ENCODE results near the gene TLE7.

TLE7 gene

GRCh38 chr16:71442051-71442440 is at the start of gene TLE7:
TSS of gene TLE7 (minus strand) at chr16:71442054. CDS start at chr16:71433324, 8,730 bp downstream.
- no peak within 1 kb of the TSS for H3K4me3 ChIP-seq
- peaks cover 40 to 65% (median 60%) of the 10 kb centered on the region in 11 experiments for H3K9me3 ChIP-seq (replicated peaks in 1 of 11)
- H3K36me3 ChIP-seq, result peaks cover 7 to 14% (median 10%) of the 10 kb centered on the region in 11 experiments
- H3K27me3 ChIP-seq, result no peaks in the 10 kb centered on the region
- H3K27ac ChIP-seq, result no peak within 1 kb of the TSS
- no peak within 1 kb of the TSS for H3K4me2 ChIP-seq
- H3K4me1 ChIP-seq, result peaks cover 0 to 10% (median 0%) of the 10 kb centered on the region in 10 experiments; a peak in 4 of 20 replicates
- no peak within 1 kb of the TSS for H3K9ac ChIP-seq
- no peaks in the 10 kb centered on the region for H4K20me1 ChIP-seq
- TF ChIP-seq Cebpa-rat (IDR thresholded peaks at IDR 0.05), result no peak

DNA sequence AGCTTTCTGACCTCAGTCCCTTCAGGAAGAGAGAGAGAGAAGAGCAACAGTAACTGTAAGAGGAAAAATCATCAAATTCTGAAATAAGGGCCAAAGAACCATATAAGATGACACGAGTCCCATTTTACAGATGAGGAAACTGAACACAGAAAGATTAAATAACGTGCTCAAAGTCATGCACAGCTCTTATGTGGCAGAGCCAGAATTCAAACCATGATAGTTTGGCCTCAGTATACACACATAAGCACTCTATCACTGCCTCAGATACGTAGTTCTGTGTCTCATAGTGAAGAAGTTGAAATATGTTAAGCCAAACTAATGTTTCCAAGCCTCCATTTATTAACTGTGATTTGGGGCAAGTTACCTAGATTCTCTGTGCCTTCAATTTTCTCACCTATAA is 49.2 kb upstream of the TLE7 start:
- Histone ChIP-seq H3K9me3 (replicated peaks in 1 of 11) (peaks cover 0 to 4% (median 0%) of the 10 kb centered on the region in 11 experiments; a peak in 1 of 22 replicates), H3K27me3 (no peaks in the 10 kb centered on the region), H3K9ac (no peak overlapping the region), H3K36me3 (no peaks in the 10 kb centered on the region), H3K4me1 (no peaks in the 10 kb centered on the region), H3K4me2 (no peak overlapping the region), H3K4me3 (no peak overlapping the region), H4K20me1 (no peaks in the 10 kb centered on the region), H3K27ac (no peak overlapping the region)
- no peak for TF ChIP-seq Cebpa-rat (IDR thresholded peaks at IDR 0.05)

DNA sequence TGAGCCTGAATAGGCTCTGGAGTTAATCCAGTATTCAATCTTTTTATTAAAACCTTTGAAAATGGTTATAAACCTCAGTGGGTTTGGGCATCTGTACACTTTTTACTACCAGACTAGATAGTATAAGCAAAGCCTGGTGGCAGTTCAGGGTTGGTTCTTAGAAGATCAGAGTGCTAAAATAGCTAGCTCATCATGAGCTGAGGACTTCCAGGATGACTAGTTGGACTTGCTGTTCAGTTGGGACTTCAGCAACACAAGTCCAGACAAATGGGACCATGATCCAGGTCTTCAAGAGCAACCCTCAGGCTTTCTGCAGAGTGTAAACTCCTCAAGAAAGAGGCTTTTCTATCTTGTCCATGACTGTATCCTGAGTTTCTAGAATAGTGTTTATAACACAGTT is 48.5 kb upstream of the TLE7 start:
- H4K20me1 ChIP-seq, result no peaks in the 10 kb centered on the region
- H3K4me3 ChIP-seq, result no peak overlapping the region
- H3K4me1 ChIP-seq, result peaks cover 0 to 3% (median under 1%) of the 10 kb centered on the region in 10 experiments; a peak in 6 of 20 replicates
- H3K27ac ChIP-seq, result no peak overlapping the region
- H3K27me3 ChIP-seq, result no peaks in the 10 kb centered on the region
- no peaks in the 10 kb centered on the region for H3K36me3 ChIP-seq
- peaks cover 0 to 4% (median 0%) of the 10 kb centered on the region in 11 experiments; a peak in 1 of 22 replicates for H3K9me3 ChIP-seq (replicated peaks in 1 of 11)
- no peak overlapping the region for H3K4me2 ChIP-seq
- H3K9ac ChIP-seq, result no peak overlapping the region
- no peak for TF ChIP-seq Cebpa-rat (IDR thresholded peaks at IDR 0.05)

DNA sequence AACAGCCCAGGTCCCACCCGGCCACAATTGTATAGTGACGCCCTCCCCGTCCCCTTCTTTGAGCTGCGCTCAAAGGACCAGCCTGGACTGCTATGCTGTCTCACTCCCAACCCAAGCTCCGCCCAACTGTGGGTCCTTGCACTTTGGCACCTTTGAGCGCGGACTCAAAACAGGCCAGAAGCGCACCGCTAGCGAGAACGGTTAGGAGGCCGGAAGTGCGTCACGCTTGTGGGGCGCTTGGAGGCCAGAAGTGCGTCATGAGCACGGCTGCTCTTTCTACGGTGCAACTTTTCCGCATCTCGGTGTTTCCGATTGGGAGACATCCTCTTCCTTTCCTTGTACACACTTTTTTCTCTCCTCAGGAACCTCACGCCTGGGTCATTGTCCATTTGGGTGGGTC is 47.3 kb upstream of the TLE7 start, which contains the start of gene ZNF19:
Gene ZNF19 (minus strand): TSS at position 203 of the 400 bp plus-strand sequence. CDS start 7,210 bp downstream, outside the sequence.
- Histone ChIP-seq H3K4me2 (no peak within 1 kb of the TSS), H4K20me1 (no peaks in the 10 kb centered on the region), H3K27ac (no peak within 1 kb of the TSS), H3K4me3 (no peak within 1 kb of the TSS), H3K9me3 (replicated peaks in 1 of 11) (peaks cover 0 to 4% (median 0%) of the 10 kb centered on the region in 11 experiments; a peak in 1 of 22 replicates), H3K9ac (no peak within 1 kb of the TSS), H3K36me3 (no peaks in the 10 kb centered on the region), H3K4me1 (peaks cover 4 to 11% (median 7%) of the 10 kb centered on the region in 10 experiments; a peak in 16 of 20 replicates), H3K27me3 (no peaks in the 10 kb centered on the region)
- no peak for TF ChIP-seq Cebpa-rat (IDR thresholded peaks at IDR 0.05)

DNA sequence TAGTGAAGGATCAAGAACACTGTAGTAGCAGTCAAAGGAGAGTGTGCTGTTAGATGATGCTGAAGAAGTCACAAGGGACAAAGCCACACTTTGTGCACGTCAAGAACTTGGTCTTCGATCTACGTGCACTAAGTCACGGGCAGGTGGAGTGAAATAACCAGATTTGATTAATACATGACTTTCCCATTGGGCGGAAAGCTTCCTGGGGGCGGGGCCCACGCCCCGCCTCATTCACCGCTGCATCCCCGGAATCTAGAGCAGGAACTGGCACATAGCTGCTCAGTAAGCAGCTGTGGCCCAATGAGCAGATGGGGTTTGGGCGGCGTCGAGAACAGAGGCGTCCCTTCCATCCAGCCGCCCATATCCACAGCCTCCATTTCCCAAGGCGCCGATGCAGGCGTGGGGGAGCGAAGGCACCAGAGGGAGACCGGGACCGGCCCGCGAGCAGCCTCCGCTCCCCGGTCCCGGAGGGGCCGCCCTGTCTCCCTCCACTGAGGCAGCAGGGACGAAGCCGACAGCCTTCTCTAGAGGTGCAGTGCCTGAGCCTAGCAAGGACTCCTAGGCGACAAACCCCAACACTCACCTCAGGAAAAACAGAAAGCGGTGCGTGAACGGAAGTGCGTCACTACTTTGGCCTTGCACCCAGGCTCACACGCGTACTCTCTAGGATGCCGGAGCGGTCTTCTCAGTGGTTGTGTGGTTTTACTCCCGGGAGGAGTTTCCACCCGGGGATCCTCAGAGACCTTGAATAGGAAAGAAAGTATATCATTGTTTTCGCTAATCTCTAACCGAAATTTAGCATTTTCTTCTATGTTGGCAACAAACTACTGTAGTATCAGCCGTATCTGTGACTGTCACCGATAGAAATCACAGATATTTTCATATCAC is 42.4 kb upstream of the TLE7 start:
- Histone ChIP-seq H3K27ac (peak overlapping the region; percentile 79 to 96 (median 87)), H3K4me3 (peak overlapping the region; percentile 71 to 87 (median 83)), H3K9ac (peak overlapping the region; percentile 79 to 95 (median 85)), H3K9me3 (replicated peaks in 1 of 11) (peaks cover 0 to 4% (median 0%) of the 10 kb centered on the region in 11 experiments; a peak in 1 of 22 replicates), H3K4me2 (peak overlapping the region; percentile 68 to 89 (median 79)), H4K20me1 (0 out of 22 replicates have a peak, but pooled peaks cover 0 to 6% (median 0%) of the 10 kb centered on the region in 11 experiments), H3K36me3 (no peaks in the 10 kb centered on the region), H3K4me1 (peaks cover 24 to 38% (median 30%) of the 10 kb centered on the region in 10 experiments; a peak in 19 of 20 replicates), H3K27me3 (no peaks in the 10 kb centered on the region)
- no peak for TF ChIP-seq Cebpa-rat (IDR thresholded peaks at IDR 0.05)

GRCh38 chr16:71482569-71482968 is 40.7 kb upstream of the TLE7 start:
- no peak for TF ChIP-seq Cebpa-rat (IDR thresholded peaks at IDR 0.05)
- peaks cover 0 to 14% (median 11%) of the 10 kb centered on the region in 11 experiments; a peak in 14 of 22 replicates for H3K36me3 ChIP-seq
- H3K4me1 ChIP-seq, result peaks cover 24 to 38% (median 30%) of the 10 kb centered on the region in 10 experiments; a peak in 19 of 20 replicates
- H3K27ac ChIP-seq, result no peak overlapping the region
- peaks cover 0 to 4% (median 0%) of the 10 kb centered on the region in 11 experiments; a peak in 1 of 22 replicates for H3K9me3 ChIP-seq (replicated peaks in 1 of 11)
- H3K9ac ChIP-seq, result no peak overlapping the region
- 0 out of 22 replicates have a peak, but pooled peaks cover 0 to 6% (median 0%) of the 10 kb centered on the region in 11 experiments for H4K20me1 ChIP-seq
- H3K4me3 ChIP-seq, result no peak overlapping the region
- peak overlapping the region in 1 of 11 experiments; percentile 6; a peak in 4 of 22 replicates for H3K4me2 ChIP-seq
- no peaks in the 10 kb centered on the region for H3K27me3 ChIP-seq

GRCh38 chr16:71480956-71481355 is 39.1 kb upstream of the TLE7 start:
- Histone ChIP-seq H3K27me3 (no peaks in the 10 kb centered on the region), H4K20me1 (0 out of 22 replicates have a peak, but pooled peaks cover 0 to 6% (median 0%) of the 10 kb centered on the region in 11 experiments), H3K4me1 (peaks cover 24 to 38% (median 30%) of the 10 kb centered on the region in 10 experiments; a peak in 19 of 20 replicates), H3K9me3 (replicated peaks in 1 of 11) (no peaks in the 10 kb centered on the region), H3K27ac (peak overlapping the region in 1 of 11 experiments; percentile 47; a peak in 1 of 22 replicates), H3K4me2 (peak overlapping the region in 5 of 11 experiments; percentile 38 to 74 (median 62); a peak in 12 of 22 replicates), H3K36me3 (peaks cover 2 to 30% (median 26%) of the 10 kb centered on the region in 11 experiments; a peak in 20 of 22 replicates), H3K9ac (no peak overlapping the region), H3K4me3 (no peak overlapping the region)
- no peak for TF ChIP-seq Cebpa-rat (IDR thresholded peaks at IDR 0.05)

DNA sequence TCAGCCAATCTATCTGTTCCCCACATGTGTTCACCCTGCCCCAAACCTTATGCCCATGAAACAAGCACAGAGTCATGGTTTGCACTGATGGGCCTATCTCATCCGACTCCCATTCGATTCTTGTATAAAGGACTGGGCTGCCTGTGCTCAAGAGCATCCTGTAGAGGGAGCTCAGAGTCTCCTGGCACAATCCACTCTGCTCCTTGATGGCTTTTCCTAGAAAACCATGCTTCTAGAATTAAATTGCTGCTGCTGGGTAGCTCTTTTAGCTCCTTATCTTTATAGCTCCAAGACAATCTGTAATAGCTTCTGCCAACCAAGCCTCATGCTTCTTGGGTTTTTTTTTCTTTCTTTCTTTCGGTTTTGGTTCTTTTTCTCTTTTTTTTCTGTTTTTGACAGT is 37.6 kb upstream of the TLE7 start:
- Histone ChIP-seq H3K4me2 (no peak overlapping the region), H3K36me3 (peaks cover 14 to 45% (median 39%) of the 10 kb centered on the region in 11 experiments; a peak in 20 of 22 replicates), H3K4me1 (peaks cover 20 to 30% (median 23%) of the 10 kb centered on the region in 10 experiments; a peak in 17 of 20 replicates), H3K9me3 (replicated peaks in 1 of 11) (no peaks in the 10 kb centered on the region), H3K9ac (no peak overlapping the region), H3K27ac (no peak overlapping the region), H3K4me3 (no peak overlapping the region), H3K27me3 (no peaks in the 10 kb centered on the region), H4K20me1 (0 out of 22 replicates have a peak, but pooled peaks cover 0 to 6% (median 0%) of the 10 kb centered on the region in 11 experiments)
- no peak for TF ChIP-seq Cebpa-rat (IDR thresholded peaks at IDR 0.05)
